Measurements from ENCODE around the gene YWHAG. TPM values are rescaled to one million over a fixed set of nuclear protein-coding genes. Genes with fewer than 3 reads are reported as not detected.

YWHAG gene
- polyA plus RNA-seq, 6 donors from 2014 or later = 0.40 to 2.8 (median 2.2) TPM

GRCh38 chr7:76352193-76352592, 6.6 kb downstream of the YWHAG start:
- Mint-ChIP-seq H3K9me3 (no peaks in the 10 kb centered on the region), H3K27ac (no peak overlapping the region), H3K36me3 (peaks cover 6 to 10% of the 10 kb centered on the region in 2 donors), H3K4me1 (peaks cover 37 to 57% (median 37%) of the 10 kb centered on the region in 3 donors), H3K4me3 (no peak overlapping the region), H3K27me3 (no peaks in the 10 kb centered on the region)
- DNase-seq (no peak), ATAC-seq (ENCODE audit: low read depth in 2 of 2) (no peak)

- Mint-ChIP-seq H3K9me3 (no peaks in the 10 kb centered on the region), H3K4me1 (peaks cover 39 to 55% (median 42%) of the 10 kb centered on the region in 3 donors), H3K27ac (peak overlapping the region in 5 of 6 donors; percentile 12 to 74 (median 58)), H3K27me3 (no peaks in the 10 kb centered on the region), H3K36me3 (peaks cover 13 to 17% of the 10 kb centered on the region in 2 donors), H3K4me3 (peak overlapping the region in 1 of 8 donors; percentile 31)
- DNase-seq (no peak), ATAC-seq (ENCODE audit: low read depth in 2 of 2) (no peak)
These were observed 7.4 kb downstream of the YWHAG start for GRCh38 chr7:76351372-76351771.

GRCh38 chr7:76349313-76349885, 9.4 kb downstream of the YWHAG start:
- H3K4me1 Mint-ChIP-seq = peaks cover 27 to 46% (median 40%) of the 10 kb centered on the region in 3 donors
- H3K9me3 Mint-ChIP-seq = no peaks in the 10 kb centered on the region
- no peaks in the 10 kb centered on the region for H3K27me3 Mint-ChIP-seq
- H3K36me3 Mint-ChIP-seq = peaks cover 19 to 24% of the 10 kb centered on the region in 2 donors
- H3K4me3 Mint-ChIP-seq = no peak overlapping the region
- peak overlapping the region in 2 of 6 donors; percentile 7 to 37 for H3K27ac Mint-ChIP-seq
- no peak for ATAC-seq (ENCODE audit: low read depth in 2 of 2)
- DNase-seq = no peak

- peaks cover 28 to 49% (median 41%) of the 10 kb centered on the region in 3 donors for H3K4me1 Mint-ChIP-seq
These were observed 11.1 kb downstream of the YWHAG start for GRCh38 chr7:76347710-76348109.

GRCh38 chr7:76346778-76347177, 12.0 kb downstream of the YWHAG start:
- H3K4me1 Mint-ChIP-seq = peaks cover 30 to 49% (median 40%) of the 10 kb centered on the region in 3 donors
- ATAC-seq (ENCODE audit: low read depth in 2 of 2) = no peak
- DNase-seq = no peak
- H3K27me3 Mint-ChIP-seq = no peaks in the 10 kb centered on the region
- H3K36me3 Mint-ChIP-seq = peaks cover 21 to 32% of the 10 kb centered on the region in 2 donors
- H3K9me3 Mint-ChIP-seq = no peaks in the 10 kb centered on the region
- H3K4me3 Mint-ChIP-seq = no peak overlapping the region
- H3K27ac Mint-ChIP-seq = peak overlapping the region in 5 of 6 donors; percentile 21 to 81 (median 60)

More at GRCh38 chr7:76347710-76348109, 11.1 kb downstream of the YWHAG start:
- H3K4me3 Mint-ChIP-seq = no peak overlapping the region
- DNase-seq = no peak
- ATAC-seq (ENCODE audit: low read depth in 2 of 2) = no peak
- no peaks in the 10 kb centered on the region for H3K9me3 Mint-ChIP-seq
- peaks cover 21 to 32% of the 10 kb centered on the region in 2 donors for H3K36me3 Mint-ChIP-seq
- no peaks in the 10 kb centered on the region for H3K27me3 Mint-ChIP-seq
- H3K27ac Mint-ChIP-seq = peak overlapping the region in 2 of 6 donors; percentile 24 to 60

GRCh38 chr7:76346097-76346496, 12.7 kb downstream of the YWHAG start:
- peaks cover 27 to 42% (median 37%) of the 10 kb centered on the region in 3 donors for H3K4me1 Mint-ChIP-seq
- ATAC-seq (ENCODE audit: low read depth in 2 of 2) = no peak
- H3K27me3 Mint-ChIP-seq = no peaks in the 10 kb centered on the region
- H3K4me3 Mint-ChIP-seq = no peak overlapping the region
- DNase-seq = no peak
- H3K36me3 Mint-ChIP-seq = peaks cover 21 to 32% of the 10 kb centered on the region in 2 donors
- H3K27ac Mint-ChIP-seq = peak overlapping the region in 4 of 6 donors; percentile 21 to 85 (median 62)
- H3K9me3 Mint-ChIP-seq = no peaks in the 10 kb centered on the region

- Mint-ChIP-seq H3K36me3 (peaks cover 21 to 32% of the 10 kb centered on the region in 2 donors), H3K4me1 (peaks cover 30 to 41% (median 33%) of the 10 kb centered on the region in 3 donors)
These were observed 14.9 kb downstream of the YWHAG start for GRCh38 chr7:76343931-76344321.

GRCh38 chr7:76343294-76343930, 15.4 kb downstream of the YWHAG start:
- Mint-ChIP-seq H3K4me3 (no peak overlapping the region), H3K27ac (peak overlapping the region in 1 of 6 donors; percentile 69), H3K27me3 (no peaks in the 10 kb centered on the region), H3K36me3 (peaks cover 21 to 32% of the 10 kb centered on the region in 2 donors), H3K9me3 (no peaks in the 10 kb centered on the region), H3K4me1 (peaks cover 30 to 41% (median 38%) of the 10 kb centered on the region in 3 donors)
- no peak for ATAC-seq (ENCODE audit: low read depth in 2 of 2)
- DNase-seq = no peak

More at GRCh38 chr7:76343931-76344321, 14.9 kb downstream of the YWHAG start:
- DNase-seq (no peak), ATAC-seq (ENCODE audit: low read depth in 2 of 2) (no peak)
- Mint-ChIP-seq H3K9me3 (no peaks in the 10 kb centered on the region), H3K4me3 (no peak overlapping the region), H3K27me3 (no peaks in the 10 kb centered on the region), H3K27ac (no peak overlapping the region)

GRCh38 chr7:76342222-76342621, 16.6 kb downstream of the YWHAG start:
- Mint-ChIP-seq H3K4me3 (no peak overlapping the region), H3K9me3 (no peaks in the 10 kb centered on the region), H3K36me3 (peaks cover 21 to 32% of the 10 kb centered on the region in 2 donors), H3K4me1 (peaks cover 36 to 49% (median 45%) of the 10 kb centered on the region in 3 donors), H3K27ac (peak overlapping the region in 2 of 6 donors; percentile 19 to 82), H3K27me3 (no peaks in the 10 kb centered on the region)
- DNase-seq = no peak
- ATAC-seq (ENCODE audit: low read depth in 2 of 2) = no peak

- DNase-seq (no peak), ATAC-seq (ENCODE audit: low read depth in 2 of 2) (no peak)
- Mint-ChIP-seq H3K4me1 (peaks cover 31 to 42% (median 40%) of the 10 kb centered on the region in 3 donors), H3K4me3 (no peak overlapping the region), H3K36me3 (peaks cover 8 to 18% of the 10 kb centered on the region in 2 donors), H3K27me3 (no peaks in the 10 kb centered on the region), H3K27ac (peak overlapping the region in 1 of 6 donors; percentile 18), H3K9me3 (no peaks in the 10 kb centered on the region)
These were observed 18.1 kb downstream of the YWHAG start for GRCh38 chr7:76340617-76341131.

- peak overlapping the region in 2 of 6 donors; percentile 66 for H3K27ac Mint-ChIP-seq
- H3K36me3 Mint-ChIP-seq = peaks cover 0 to 5% of the 10 kb centered on the region in 2 donors
- no peaks in the 10 kb centered on the region for H3K27me3 Mint-ChIP-seq
- DNase-seq = no peak
- no peak for ATAC-seq (ENCODE audit: low read depth in 2 of 2)
- H3K9me3 Mint-ChIP-seq = no peaks in the 10 kb centered on the region
- H3K4me3 Mint-ChIP-seq = no peak overlapping the region
- peaks cover 29 to 46% (median 41%) of the 10 kb centered on the region in 3 donors for H3K4me1 Mint-ChIP-seq
These were observed 20.3 kb downstream of the YWHAG start for GRCh38 chr7:76338298-76339084.

GRCh38 chr7:76337147-76337546, 21.6 kb downstream of the YWHAG start:
- ATAC-seq (ENCODE audit: low read depth in 2 of 2) = no peak
- Mint-ChIP-seq H3K4me1 (peaks cover 31 to 53% (median 50%) of the 10 kb centered on the region in 3 donors), H3K36me3 (no peaks in the 10 kb centered on the region)

GRCh38 chr7:76336094-76336493, 22.7 kb downstream of the YWHAG start:
- H3K36me3 Mint-ChIP-seq = no peaks in the 10 kb centered on the region

More at GRCh38 chr7:76337147-76337546, 21.6 kb downstream of the YWHAG start:
- Mint-ChIP-seq H3K27ac (peak overlapping the region in 1 of 6 donors; percentile 47), H3K9me3 (no peaks in the 10 kb centered on the region), H3K27me3 (no peaks in the 10 kb centered on the region), H3K4me3 (no peak overlapping the region)
- no peak for DNase-seq

More at GRCh38 chr7:76336094-76336493, 22.7 kb downstream of the YWHAG start:
- DNase-seq = no peak
- Mint-ChIP-seq H3K27me3 (no peaks in the 10 kb centered on the region), H3K4me3 (no peak overlapping the region), H3K27ac (peak overlapping the region in 2 of 6 donors; percentile 4 to 11), H3K9me3 (no peaks in the 10 kb centered on the region), H3K4me1 (peaks cover 34 to 56% (median 47%) of the 10 kb centered on the region in 3 donors)
- ATAC-seq (ENCODE audit: low read depth in 2 of 2) = no peak

Data from naive B cell (primary cell).